Measurements from ENCODE around the gene COPE. TPM values are rescaled to one million over a fixed set of nuclear protein-coding genes. Genes with fewer than 3 reads are reported as not detected.

Gene COPE
- total RNA-seq, 6 donors from 2014 or later = 124 to 250 (median 191) TPM

GRCh38 chr19:18928018-18928805 lies 9.0 kb upstream of the COPE start:
- H3K4me3 ChIP-seq = no peak overlapping the region
- H3K9me3 ChIP-seq = no peaks in the 10 kb centered on the region
- H3K36me3 ChIP-seq = peaks cover 18 to 82% (median 59%) of the 10 kb centered on the region in 4 donors
- TF ChIP-seq CTCF (IDR thresholded peaks at IDR 0.05) (no peak), POLR2A (IDR thresholded peaks at IDR 0.05) (no peak), POLR2AphosphoS5 (IDR thresholded peaks at IDR 0.05) (no peak), EP300 (IDR thresholded peaks at IDR 0.05) (no peak)
- no peak for DNase-seq
- H3K27ac ChIP-seq = no peak overlapping the region
- no peaks in the 10 kb centered on the region for H3K27me3 ChIP-seq
- H3K4me1 ChIP-seq = peaks cover 3 to 13% (median 8%) of the 10 kb centered on the region in 4 donors
- ATAC-seq (ENCODE audit: low FRiP score in 2 of 2) = no peak
- 87 to 93% methylated on average over 19 to 26 of the region's 26 CpGs for WGBS, 2 donors

- Histone ChIP-seq H3K4me3 (no peak overlapping the region), H3K27me3 (no peaks in the 10 kb centered on the region), H3K27ac (no peak overlapping the region), H3K36me3 (peaks cover 29 to 84% (median 75%) of the 10 kb centered on the region in 4 donors), H3K9me3 (no peaks in the 10 kb centered on the region), H3K4me1 (peaks cover 11 to 17% (median 13%) of the 10 kb centered on the region in 4 donors)
- no peak for DNase-seq
- ATAC-seq (ENCODE audit: low FRiP score in 2 of 2) = no peak
- WGBS, 2 donors = 98% methylated on average over 12 to 15 of the region's 15 CpGs
- TF ChIP-seq CTCF (IDR thresholded peaks at IDR 0.05) (no peak), POLR2AphosphoS5 (IDR thresholded peaks at IDR 0.05) (no peak), EP300 (IDR thresholded peaks at IDR 0.05) (no peak), POLR2A (IDR thresholded peaks at IDR 0.05) (no peak)
These were observed 5.6 kb upstream of the COPE start for GRCh38 chr19:18924684-18925213.

GRCh38 chr19:18922228-18922985 lies 3.2 kb upstream of the COPE start:
- TF ChIP-seq POLR2AphosphoS5 (IDR thresholded peaks at IDR 0.05) = no peak
- TF ChIP-seq POLR2A (IDR thresholded peaks at IDR 0.05) = no peak
- no peak for TF ChIP-seq CTCF (IDR thresholded peaks at IDR 0.05)
- no peak for TF ChIP-seq EP300 (IDR thresholded peaks at IDR 0.05)
- no peak overlapping the region for H3K27ac ChIP-seq
- no peaks in the 10 kb centered on the region for H3K27me3 ChIP-seq
- no peaks in the 10 kb centered on the region for H3K9me3 ChIP-seq
- no peak overlapping the region for H3K4me3 ChIP-seq
- WGBS, 2 donors = 90 to 93% methylated on average over 14 to 28 of the region's 29 CpGs
- peaks cover 25 to 61% (median 57%) of the 10 kb centered on the region in 4 donors for H3K36me3 ChIP-seq
- peaks cover 23 to 30% (median 25%) of the 10 kb centered on the region in 4 donors for H3K4me1 ChIP-seq
- DNase-seq (peak in 1 of 2 donors; percentile 77), ATAC-seq (ENCODE audit: low FRiP score in 2 of 2) (no peak)

GRCh38 chr19:18921593-18921992 lies 2.4 kb upstream of the COPE start:
- 94 to 96% methylated on average over 11 to 16 of the region's 17 CpGs for WGBS, 2 donors
- no peak overlapping the region for H3K27ac ChIP-seq
- no peaks in the 10 kb centered on the region for H3K27me3 ChIP-seq
- peaks cover 24 to 37% (median 27%) of the 10 kb centered on the region in 4 donors for H3K4me1 ChIP-seq
- peaks cover 25 to 56% (median 54%) of the 10 kb centered on the region in 4 donors for H3K36me3 ChIP-seq
- H3K9me3 ChIP-seq = no peaks in the 10 kb centered on the region
- no peak for TF ChIP-seq POLR2AphosphoS5 (IDR thresholded peaks at IDR 0.05)
- no peak for TF ChIP-seq EP300 (IDR thresholded peaks at IDR 0.05)
- TF ChIP-seq CTCF (IDR thresholded peaks at IDR 0.05) = no peak
- no peak overlapping the region for H3K4me3 ChIP-seq
- ATAC-seq (ENCODE audit: low FRiP score in 2 of 2) (no peak), DNase-seq (peak in 1 of 2 donors; percentile 76)
